Activated T-cell treated with anti-CD3 and anti-CD28 coated beads for 1 hour (primary cell): Measurements from ENCODE around the gene FBN2.
"Not testable (repeated sequence)": the region's sequence is repeated elsewhere in the genome, so short reads cannot be mapped to it uniquely, and the experiment has no call there.

ENCODE experiments used
- DNase-seq: peaks from one replicate; pipeline ENCODE4 v3.0.0-alpha.2; 2020; ENCODE audit warnings: low read depth

The FBN2 gene

GRCh38 chr5:128424646-128425045, 113.4 kb downstream of the FBN2 start:
- DNase-seq: no peak

DNA sequence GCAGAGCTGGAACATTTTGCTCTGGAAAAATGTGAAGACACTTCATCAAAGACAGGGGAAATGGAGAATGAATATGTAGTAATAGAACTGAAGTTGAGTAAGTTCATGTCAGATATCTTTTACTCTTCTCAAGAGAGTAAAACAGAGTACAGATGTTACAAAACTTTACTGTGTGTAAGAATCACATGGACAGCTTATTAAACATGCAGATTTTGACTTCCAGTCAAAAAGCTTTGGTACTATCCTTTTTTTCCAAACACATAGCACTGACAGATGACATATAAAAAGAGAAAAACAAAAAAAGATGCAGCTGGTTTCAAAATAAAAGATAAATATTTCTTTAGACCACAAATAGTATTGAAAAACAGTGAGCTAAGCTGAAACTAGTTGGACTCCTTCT, 115.4 kb downstream of the FBN2 start:
- DNase-seq: no peak

- DNase-seq: no peak
Measured at GRCh38 chr5:128414469-128414868, 123.6 kb downstream of the FBN2 start.

- DNase-seq: no peak
Measured at GRCh38 chr5:128413356-128413755, 124.7 kb downstream of the FBN2 start.

GRCh38 chr5:128412145-128412930, 125.7 kb downstream of the FBN2 start:
- DNase-seq: no peak

- no peak for DNase-seq
Measured at GRCh38 chr5:128409166-128409800, 128.8 kb downstream of the FBN2 start.

DNA sequence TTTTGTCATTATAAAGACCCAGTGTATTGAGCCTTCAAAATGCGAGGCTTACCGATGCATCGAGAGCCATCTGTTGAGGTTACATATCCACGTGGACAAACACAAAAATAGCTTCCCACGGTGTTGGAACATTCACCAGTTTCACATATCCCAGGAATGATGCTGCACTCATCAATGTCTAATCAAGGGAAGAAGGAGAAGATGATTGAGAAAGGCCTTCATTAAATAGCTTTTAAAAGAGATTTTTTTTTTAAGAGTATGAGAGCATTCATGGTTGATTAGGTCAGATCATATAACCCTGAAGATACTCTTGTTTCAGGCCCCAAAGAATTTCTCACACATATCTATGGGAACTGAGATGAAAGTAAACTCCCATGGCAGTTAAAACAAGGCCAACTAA, 129.4 kb downstream of the FBN2 start:
- DNase-seq: no peak

DNA sequence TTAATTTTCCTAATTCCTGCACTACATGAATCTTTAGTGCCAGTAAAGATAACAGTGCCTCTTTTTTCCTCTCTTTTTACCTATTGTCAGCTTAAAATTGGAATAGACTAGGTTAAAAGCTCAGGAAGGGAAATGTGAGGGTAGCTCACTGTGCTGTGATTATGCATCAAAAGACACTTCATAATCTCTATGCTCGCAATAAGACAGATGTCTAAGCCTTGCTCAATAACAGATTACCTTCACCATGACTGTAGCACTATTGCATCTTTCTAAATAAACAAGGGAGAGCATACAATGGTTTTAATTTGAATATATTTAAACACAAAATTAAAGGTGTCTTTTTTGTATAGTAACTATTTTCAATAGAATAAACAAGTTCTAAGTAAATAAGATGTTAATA, 130.1 kb downstream of the FBN2 start:
- no peak for DNase-seq

- DNase-seq: no peak
Measured at GRCh38 chr5:128406803-128407202, 131.2 kb downstream of the FBN2 start.

- no peak for DNase-seq
Measured at GRCh38 chr5:128405159-128405558, 132.9 kb downstream of the FBN2 start.

DNA sequence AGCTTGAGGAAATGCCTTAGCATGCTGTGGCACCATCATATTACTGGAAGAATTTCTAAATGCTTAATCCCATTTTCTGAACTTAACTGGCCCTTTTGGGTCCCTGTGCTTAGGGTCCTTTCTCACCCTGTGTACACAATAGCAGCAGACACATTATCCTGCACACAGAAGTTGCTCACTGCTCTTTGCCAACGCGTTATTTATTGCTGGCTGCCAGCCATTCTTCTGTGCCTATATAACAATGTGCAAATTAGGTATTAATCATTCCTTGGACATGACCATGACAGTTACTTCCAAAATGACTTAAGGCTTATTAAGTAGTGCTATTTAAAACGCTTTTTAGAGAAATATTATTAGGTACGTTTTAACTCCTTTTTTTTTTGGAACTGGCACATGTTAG, 134.7 kb downstream of the FBN2 start:
- DNase-seq: no peak

DNA sequence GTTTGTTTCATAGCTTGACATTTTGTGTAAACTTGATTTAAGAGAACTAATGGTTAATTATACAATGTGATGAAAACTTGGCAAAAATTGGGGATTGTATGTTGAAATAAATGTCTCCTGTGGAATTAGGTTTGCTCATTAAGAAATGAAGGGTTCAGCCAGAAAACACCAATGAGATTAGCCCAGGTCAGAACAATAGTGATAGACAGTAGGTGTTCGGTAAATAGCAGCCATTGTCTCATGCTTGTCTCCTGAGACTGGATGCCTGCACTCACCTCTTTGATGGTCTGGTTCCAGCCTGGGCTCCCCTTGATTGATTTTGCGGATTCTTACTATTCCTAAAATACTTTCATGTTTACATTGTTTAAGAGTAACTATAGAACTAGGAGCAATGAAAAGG, 135.5 kb downstream of the FBN2 start:
- DNase-seq: no peak

- DNase-seq: not testable (repeated sequence)
Measured at GRCh38 chr5:128400766-128401165, 137.3 kb downstream of the FBN2 start.

GRCh38 chr5:128399111-128399510, 138.9 kb downstream of the FBN2 start:
- DNase-seq: no peak

GRCh38 chr5:128397876-128398275, 140.2 kb downstream of the FBN2 start:
- no peak for DNase-seq

DNA sequence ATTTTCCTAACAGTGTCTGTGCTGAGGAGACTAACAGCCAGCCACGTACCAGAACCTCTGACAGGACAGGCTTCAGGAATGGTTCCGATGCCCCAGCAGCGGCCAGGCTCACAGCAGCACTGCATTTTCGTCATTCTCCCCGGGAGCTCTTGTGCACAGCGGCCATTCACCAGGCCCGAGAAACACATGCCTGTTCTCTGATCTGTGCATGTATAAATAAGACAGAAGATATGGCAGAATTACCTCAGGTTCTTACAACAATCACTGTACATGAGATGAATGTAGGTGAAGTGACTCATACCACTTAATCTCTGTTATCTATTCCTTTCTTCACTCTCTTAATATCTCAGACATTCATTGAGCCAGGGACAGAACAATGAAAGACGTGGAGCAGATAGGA, 143.0 kb downstream of the FBN2 start:
- no peak for DNase-seq

- DNase-seq: no peak
Measured at GRCh38 chr5:128384068-128384467, 154.0 kb downstream of the FBN2 start.

- DNase-seq: no peak
Measured at GRCh38 chr5:128380337-128380736, 157.7 kb downstream of the FBN2 start.

GRCh38 chr5:128378632-128379031, 159.4 kb downstream of the FBN2 start:
- no peak for DNase-seq

DNA sequence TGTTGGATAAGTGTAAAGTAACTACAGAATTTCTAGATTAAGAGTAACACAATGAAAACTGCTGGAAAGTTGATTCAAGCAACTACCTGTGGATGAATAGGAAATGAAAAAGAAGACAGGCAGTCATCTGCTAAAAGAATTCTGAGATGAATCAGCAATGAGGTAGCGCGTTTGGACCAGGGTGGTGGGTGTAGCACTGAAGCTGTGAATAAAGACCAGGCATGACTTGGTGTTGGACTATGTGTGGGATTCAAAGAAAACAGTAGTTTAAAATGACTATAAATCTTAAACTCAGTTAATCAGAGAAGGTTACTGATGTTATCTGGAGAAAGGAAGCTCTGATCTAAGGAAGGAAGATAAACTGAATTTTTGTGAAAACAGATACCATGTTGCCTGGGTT, 159.8 kb downstream of the FBN2 start:
- no peak for DNase-seq

- no peak for DNase-seq
Measured at GRCh38 chr5:128376577-128376976, 161.5 kb downstream of the FBN2 start.

GRCh38 chr5:128366147-128366546, 171.9 kb downstream of the FBN2 start:
- no peak for DNase-seq

- no peak for DNase-seq
Measured at GRCh38 chr5:128362370-128362769, 175.7 kb downstream of the FBN2 start.

DNA sequence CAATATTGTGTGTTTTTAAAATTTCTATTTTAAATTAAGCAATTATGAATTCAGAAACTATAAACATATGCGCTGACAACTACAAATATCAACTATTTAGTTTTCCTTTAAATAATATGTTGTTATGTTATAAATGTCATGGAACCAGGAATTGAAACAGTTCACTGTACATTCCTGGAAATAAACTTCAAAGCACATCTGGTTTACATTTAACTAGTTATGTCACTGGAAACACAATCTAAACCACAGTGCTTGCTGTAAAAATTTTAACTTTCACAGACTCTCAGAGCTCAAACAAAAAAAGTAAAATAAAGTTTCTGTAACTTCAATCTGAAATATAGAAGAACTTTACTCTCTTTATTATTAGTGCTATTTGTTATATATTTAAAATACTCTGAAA, 179.2 kb downstream of the FBN2 start:
- DNase-seq: no peak
